NK-92 (cell line): Measurements from ENCODE around the gene COL5A1.
"Not testable (repeated sequence)": the region's sequence is repeated elsewhere in the genome, so short reads cannot be mapped to it uniquely, and the experiment has no call there.

Source experiments
- DNase-seq: peaks from one replicate; lab custom pipeline; 2025; ENCODE audit not compliant: unreplicated experiment; lab: John Stamatoyannopoulos, UW

The COL5A1 gene

GRCh38 chr9:134676361-134676760 lies 34.8 kb downstream of the COL5A1 start:
- no peak for DNase-seq

GRCh38 chr9:134676886-134677285 lies 35.3 kb downstream of the COL5A1 start:
- no peak for DNase-seq

GRCh38 chr9:134677743-134678142 lies 36.1 kb downstream of the COL5A1 start:
- DNase-seq = no peak

GRCh38 chr9:134678206-134678605 lies 36.6 kb downstream of the COL5A1 start:
- DNase-seq = no peak

GRCh38 chr9:134678666-134679443 lies 37.3 kb downstream of the COL5A1 start:
- DNase-seq = no peak

GRCh38 chr9:134679616-134680392 lies 38.2 kb downstream of the COL5A1 start:
- DNase-seq = no peak

GRCh38 chr9:134680393-134681060 lies 38.9 kb downstream of the COL5A1 start:
- no peak for DNase-seq

- no peak for DNase-seq
These were observed 39.6 kb downstream of the COL5A1 start for GRCh38 chr9:134681061-134681661.

GRCh38 chr9:134682026-134682425 lies 40.4 kb downstream of the COL5A1 start:
- DNase-seq = no peak

- no peak for DNase-seq
These were observed 41.2 kb downstream of the COL5A1 start for GRCh38 chr9:134682651-134683364.

GRCh38 chr9:134683714-134684374 lies 42.2 kb downstream of the COL5A1 start:
- no peak for DNase-seq

GRCh38 chr9:134684375-134684723 lies 42.7 kb downstream of the COL5A1 start:
- DNase-seq = no peak

- DNase-seq = not testable (repeated sequence)
These were observed 43.3 kb downstream of the COL5A1 start for GRCh38 chr9:134684941-134685340.

- no peak for DNase-seq
These were observed 44.2 kb downstream of the COL5A1 start for GRCh38 chr9:134685784-134686183.

- DNase-seq = no peak
These were observed 45.3 kb downstream of the COL5A1 start for GRCh38 chr9:134686896-134687295.

- no peak for DNase-seq
These were observed 46.0 kb downstream of the COL5A1 start for GRCh38 chr9:134687556-134687955.

- DNase-seq = no peak
These were observed 46.6 kb downstream of the COL5A1 start for GRCh38 chr9:134688231-134688630.

GRCh38 chr9:134688661-134689320 lies 47.2 kb downstream of the COL5A1 start:
- no peak for DNase-seq

- no peak for DNase-seq
These were observed 47.9 kb downstream of the COL5A1 start for GRCh38 chr9:134689321-134690181.
